Coronary artery (tissue), 2 donors: ENCODE results near the gene SUDS3.

ENCODE experiments used
- DNase-seq: peaks from one replicate; pipeline ENCODE4 v3.0.0-alpha.2; 2017; ENCODE audit warnings: low spot score
- H3K27ac ChIP-seq, 2 donors: fragments of 200-600 bp; sonication (generic); one replicate each; pipeline ENCODE4 v1.5.1; 2016 to 2019
- H3K4me3 ChIP-seq: fragments of 200-600 bp; sonication (generic); 2 replicates; pipeline ENCODE4 v1.5.1; 2016; ENCODE audit warnings: mild to moderate bottlenecking, moderate library complexity
- TF ChIP-seq, protein P1 (sequence below): fragments of 200-600 bp; sonication (generic); IDR thresholded peaks from one replicate; pipeline ENCODE4 v1.5.1; 2019; ENCODE audit warnings: antibody characterized with exemption

SUDS3 gene

DNA sequence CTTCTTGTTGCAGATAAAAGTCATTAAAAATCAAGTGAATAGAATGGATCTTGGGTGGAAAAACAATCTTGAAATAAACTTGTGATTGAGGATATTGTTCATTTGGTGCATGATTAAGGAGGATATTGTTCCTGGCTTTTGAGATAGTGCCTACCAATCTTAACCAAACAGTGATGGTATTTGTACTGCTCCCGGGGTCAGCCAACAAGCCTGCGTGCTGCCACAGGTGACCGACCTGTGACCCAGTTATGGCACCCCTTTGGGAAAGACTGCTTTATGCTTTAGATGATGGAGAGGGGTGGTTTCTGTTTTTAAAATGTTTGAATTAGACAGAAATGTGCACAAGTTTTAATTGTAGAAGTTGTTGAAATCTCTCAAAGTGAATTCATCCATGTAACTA, 41.6 kb downstream of the SUDS3 start:
- TF ChIP-seq, protein P1, sequence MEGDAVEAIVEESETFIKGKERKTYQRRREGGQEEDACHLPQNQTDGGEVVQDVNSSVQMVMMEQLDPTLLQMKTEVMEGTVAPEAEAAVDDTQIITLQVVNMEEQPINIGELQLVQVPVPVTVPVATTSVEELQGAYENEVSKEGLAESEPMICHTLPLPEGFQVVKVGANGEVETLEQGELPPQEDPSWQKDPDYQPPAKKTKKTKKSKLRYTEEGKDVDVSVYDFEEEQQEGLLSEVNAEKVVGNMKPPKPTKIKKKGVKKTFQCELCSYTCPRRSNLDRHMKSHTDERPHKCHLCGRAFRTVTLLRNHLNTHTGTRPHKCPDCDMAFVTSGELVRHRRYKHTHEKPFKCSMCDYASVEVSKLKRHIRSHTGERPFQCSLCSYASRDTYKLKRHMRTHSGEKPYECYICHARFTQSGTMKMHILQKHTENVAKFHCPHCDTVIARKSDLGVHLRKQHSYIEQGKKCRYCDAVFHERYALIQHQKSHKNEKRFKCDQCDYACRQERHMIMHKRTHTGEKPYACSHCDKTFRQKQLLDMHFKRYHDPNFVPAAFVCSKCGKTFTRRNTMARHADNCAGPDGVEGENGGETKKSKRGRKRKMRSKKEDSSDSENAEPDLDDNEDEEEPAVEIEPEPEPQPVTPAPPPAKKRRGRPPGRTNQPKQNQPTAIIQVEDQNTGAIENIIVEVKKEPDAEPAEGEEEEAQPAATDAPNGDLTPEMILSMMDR = no peak
- Histone ChIP-seq H3K27ac (no peak overlapping the region), H3K4me3 (no peak overlapping the region)
- no peak for DNase-seq

- Histone ChIP-seq H3K27ac (peak overlapping the region in 1 of 2 donors; percentile 24), H3K4me3 (no peak overlapping the region)
- DNase-seq = no peak
- TF ChIP-seq, protein P1 = no peak
Observed at GRCh38 chr12:118418385-118419057, 42.2 kb downstream of the SUDS3 start.

DNA sequence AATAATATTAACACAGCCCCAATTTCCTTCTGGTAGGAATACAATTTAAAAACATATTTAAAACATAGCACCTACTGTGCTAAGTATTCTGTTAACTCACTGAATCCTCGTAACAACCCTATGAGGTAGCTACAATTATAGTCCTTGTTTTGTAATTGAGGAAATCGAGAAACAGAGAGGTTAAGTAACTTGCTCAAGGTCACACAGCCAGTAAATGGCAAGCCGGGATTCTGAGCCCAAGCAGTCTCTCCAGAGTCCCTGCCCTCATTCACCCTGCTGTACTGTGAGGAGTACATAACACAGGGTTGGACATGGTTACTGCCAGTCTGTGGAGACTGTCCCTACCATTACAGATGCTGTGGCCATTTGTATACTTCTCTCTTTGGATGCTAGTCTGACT, 44.3 kb downstream of the SUDS3 start:
- Histone ChIP-seq H3K27ac (no peak overlapping the region), H3K4me3 (no peak overlapping the region)
- TF ChIP-seq, protein P1 = no peak
- DNase-seq = no peak

DNA sequence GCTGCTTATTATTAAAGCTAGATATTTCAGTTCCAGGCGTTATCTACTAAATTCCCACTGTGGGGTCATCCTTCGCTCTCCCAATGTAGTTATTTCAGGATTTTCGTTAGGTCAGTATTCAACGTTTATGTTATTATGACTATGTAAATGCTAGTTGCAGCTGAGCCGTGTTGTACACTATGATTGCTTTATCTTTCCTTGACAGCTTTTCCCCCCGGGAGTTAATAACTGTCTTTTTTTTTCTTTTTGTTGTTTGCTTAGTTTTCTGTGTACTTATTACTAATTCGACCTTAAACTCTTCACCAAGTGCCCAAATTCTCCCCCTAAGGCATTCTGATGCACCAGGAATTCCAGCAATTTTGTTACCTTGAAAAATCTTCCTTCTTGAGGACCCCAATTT, 48.5 kb downstream of the SUDS3 start:
- no peak overlapping the region for H3K4me3 ChIP-seq
- H3K27ac ChIP-seq = no peak overlapping the region
- TF ChIP-seq, protein P1 = no peak
- DNase-seq = no peak

GRCh38 chr12:118425364-118425763, 49.0 kb downstream of the SUDS3 start:
- H3K4me3 ChIP-seq = no peak overlapping the region
- TF ChIP-seq, protein P1 = no peak
- no peak overlapping the region for H3K27ac ChIP-seq
- DNase-seq = no peak

DNA sequence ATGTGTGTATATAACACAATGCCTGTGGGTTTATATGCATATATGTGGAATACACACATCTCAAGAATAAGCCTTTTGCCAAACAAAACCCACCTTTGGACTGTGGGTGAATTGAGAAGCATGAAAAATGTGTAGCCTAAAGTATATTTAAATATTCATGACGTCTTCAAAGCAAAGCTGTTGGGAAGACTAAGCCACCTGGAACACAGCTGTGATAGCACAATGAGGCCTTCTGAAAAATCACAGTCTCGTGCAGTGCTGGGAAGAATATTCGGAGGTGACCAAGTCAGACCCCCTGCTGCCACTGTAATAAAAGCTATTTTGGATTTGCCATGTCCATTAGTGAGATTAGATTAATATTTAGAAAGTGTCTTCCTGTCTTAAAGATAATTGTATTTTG, 51.5 kb downstream of the SUDS3 start:
- DNase-seq = no peak
- TF ChIP-seq, protein P1 = no peak
- H3K27ac ChIP-seq = no peak overlapping the region
- no peak overlapping the region for H3K4me3 ChIP-seq

GRCh38 chr12:118428643-118429042, 52.3 kb downstream of the SUDS3 start:
- Histone ChIP-seq H3K27ac (no peak overlapping the region), H3K4me3 (no peak overlapping the region)
- no peak for DNase-seq
- TF ChIP-seq, protein P1 = no peak
